HT-29 (cell line): ENCODE data around the gene PROS1. TPM values are rescaled to one million over a fixed set of nuclear protein-coding genes. Genes with fewer than 3 reads are reported as not detected.
"Not testable (repeated sequence)": the region's sequence is repeated elsewhere in the genome, so short reads cannot be mapped to it uniquely, and the experiment has no call there.

Experiments
- DNase-seq: peaks from one replicate; pipeline ENCODE4 v3.0.0-alpha.2; 2015; ENCODE audit warnings: low spot score
- total RNA-seq: library from RNA; depleted of rRNA; stranded (reverse); fragments of >200 nt; shearing (Covaris generic); gene quantifications from 2 replicates; pipeline ENCODE4 v1.2.3, GENCODE V29; 2014

Gene PROS1
- total RNA-seq, 1 experiment from 2014 or later: 10.0 TPM

DNA sequence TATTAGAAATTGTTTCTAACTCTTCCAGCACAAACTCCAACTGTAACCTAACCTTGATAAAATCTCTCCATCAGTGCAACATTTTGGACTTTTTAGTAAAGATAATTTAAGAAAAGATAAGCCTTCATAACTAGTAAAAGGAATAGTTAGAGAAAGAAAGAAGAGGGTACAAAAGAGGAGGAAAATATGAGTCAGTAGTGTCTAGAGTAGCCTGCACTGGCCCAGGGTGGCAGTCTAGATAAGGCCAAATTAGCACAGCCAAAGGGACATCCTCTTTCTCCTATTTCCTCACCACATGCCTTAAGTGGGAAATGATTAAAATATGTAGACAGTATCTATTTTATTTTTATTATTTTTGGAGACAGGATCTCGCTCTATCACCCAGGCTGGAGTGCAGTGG is 3.7 kb downstream of the PROS1 start:
- no peak for DNase-seq

DNA sequence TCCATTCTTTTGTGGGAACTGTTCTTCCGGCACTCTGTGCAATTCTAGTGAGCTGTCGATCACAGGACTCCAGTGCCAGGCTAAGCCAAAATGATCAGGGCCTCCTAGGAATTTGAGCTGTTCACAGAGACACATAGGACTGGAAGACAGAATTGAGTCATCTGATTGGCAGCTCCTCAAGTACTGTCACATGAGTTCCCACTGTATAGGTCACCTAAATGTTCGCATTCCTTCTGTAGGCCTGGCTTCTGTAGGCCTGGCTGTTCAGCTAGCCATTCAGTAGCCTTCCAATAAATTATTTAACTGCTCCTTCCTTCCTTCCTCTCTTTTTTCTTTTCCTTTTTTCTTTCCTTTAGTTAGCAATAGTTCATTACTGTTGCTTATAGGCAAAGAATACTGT is 4.3 kb downstream of the PROS1 start:
- no peak for DNase-seq

DNA sequence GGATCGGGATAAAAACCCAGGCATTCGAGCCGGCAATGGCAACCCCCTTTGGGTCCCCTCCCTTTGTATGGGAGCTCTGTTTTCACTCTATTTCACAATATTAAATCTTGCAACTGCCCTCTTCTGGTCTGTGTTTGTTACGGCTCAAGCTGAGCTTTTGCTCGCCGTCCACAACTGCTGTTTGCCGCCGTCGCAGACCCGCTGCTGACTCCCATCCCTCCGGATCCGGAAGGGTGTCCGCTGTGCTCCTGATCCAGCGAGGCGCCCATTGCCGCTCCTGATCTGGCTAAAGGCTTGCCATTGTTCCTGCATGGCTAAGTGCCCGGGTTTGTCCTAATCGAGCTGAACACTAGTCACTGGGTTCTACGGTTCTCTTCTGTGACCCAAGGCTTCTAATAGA is 8.6 kb downstream of the PROS1 start:
- DNase-seq: not testable (repeated sequence)

DNA sequence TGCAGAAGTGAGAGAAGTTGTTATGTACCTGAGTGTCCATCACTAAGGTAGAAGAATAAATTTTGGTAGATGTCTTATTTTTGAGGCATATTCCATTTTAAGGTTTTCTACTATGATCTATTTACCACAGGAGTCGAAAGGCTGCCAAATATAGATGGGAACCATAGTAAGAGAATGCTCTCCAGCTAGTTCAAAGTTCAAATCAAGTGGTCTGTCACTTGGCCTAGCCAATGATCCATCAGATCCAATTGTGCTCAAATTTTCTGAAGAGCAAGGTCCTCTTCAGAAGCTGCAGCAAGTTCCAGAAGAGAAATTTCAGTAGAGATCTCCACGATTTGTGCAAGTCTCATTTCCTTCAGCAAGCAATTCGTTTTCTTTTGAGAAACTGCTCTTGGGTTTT is 10.9 kb downstream of the PROS1 start:
- DNase-seq: no peak

DNA sequence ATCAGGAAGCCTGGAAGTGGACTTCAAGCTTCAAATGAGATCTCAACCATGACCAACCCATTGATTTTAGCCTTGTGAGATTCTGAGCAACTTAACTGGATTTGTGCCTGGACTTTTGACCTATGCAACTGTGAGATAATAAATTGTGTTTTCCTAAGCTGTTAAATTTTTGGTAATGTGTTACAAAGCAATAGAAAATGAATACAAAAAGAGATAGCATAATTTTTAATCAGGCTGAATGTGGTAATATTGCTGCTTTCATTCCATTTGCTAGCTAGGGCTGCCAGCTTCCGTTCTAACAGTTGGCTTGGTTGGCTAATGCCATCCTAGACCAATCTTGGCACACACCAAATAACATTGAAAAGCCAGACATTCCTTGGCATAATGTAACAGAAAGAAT is 12.2 kb downstream of the PROS1 start:
- DNase-seq: no peak

DNA sequence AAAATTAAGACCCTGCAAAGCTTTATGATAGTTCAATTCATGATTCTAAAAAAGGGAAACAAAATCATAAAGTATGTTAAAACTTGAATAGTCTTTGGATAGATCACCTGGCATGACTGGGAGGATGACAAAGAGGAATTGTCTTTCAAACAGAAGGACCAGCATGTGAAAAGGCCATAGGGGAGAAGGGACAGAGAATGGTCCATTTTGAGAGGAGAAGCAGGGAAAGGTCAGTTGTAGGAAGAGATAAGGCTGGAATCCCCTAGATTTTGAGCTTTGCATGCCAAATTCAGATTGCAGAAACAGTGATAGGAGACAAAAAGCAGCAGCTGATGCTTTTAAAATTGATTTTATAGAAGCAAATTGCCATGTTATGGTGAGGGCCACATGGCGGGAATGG is 12.7 kb downstream of the PROS1 start:
- no peak for DNase-seq

DNA sequence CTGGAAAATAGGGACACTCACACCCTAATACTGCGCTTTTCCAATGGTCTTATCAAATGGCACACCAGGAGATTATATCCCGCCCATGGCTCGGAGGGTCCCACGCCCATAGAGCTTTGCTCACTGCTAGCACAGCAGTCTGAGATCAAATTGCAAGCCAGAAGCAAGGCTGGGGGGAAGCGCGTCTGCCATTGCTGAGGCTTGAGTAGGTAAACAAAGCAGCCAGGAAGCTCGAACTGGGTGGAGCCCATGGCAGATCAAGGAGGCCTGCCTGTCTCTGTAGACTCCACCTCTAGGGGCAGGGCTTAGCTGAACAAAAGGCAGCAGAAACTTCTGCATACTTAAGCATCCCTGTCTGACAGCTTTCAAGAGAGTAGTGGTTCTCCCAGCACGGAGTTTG is 23.7 kb downstream of the PROS1 start:
- peak; percentile 62 for DNase-seq

DNA sequence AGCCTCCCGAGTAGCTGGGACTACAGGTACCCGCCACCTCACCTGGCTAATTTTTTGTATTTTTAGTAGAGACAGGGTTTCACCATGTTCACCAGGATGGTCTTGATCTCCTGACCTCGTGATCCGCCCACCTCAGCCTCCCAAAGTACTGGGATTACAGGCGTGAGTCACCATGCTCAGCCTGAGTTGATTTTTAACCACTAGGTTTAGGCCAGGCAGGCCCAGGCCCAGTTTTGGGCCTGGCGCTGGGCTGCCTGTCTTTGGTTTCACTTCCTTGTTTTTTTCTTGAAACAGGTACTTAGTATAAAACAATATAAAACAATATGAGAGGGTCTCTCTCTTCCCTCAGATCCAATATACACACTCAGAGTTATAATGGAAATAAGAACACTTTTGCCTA is 36.2 kb downstream of the PROS1 start:
- not testable (repeated sequence) for DNase-seq

DNA sequence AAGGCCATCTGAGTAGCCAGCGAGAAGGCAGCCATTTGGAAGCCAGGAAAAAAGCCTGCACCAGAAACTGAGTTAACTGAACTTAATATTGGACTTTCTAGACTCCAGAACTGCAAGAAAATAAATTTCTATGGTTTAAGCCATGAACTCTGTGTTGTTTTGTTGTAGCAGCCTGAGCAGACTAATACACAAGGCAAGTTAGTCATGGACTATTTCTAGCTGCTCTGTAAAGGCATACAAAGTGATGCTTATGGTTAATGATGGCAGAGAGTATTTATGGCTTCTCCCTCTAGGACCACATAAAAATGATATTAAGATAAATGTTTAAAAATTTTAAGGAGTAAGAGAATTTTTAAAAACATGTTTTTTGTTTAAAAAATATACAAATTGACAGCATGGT is 37.1 kb downstream of the PROS1 start:
- no peak for DNase-seq

DNA sequence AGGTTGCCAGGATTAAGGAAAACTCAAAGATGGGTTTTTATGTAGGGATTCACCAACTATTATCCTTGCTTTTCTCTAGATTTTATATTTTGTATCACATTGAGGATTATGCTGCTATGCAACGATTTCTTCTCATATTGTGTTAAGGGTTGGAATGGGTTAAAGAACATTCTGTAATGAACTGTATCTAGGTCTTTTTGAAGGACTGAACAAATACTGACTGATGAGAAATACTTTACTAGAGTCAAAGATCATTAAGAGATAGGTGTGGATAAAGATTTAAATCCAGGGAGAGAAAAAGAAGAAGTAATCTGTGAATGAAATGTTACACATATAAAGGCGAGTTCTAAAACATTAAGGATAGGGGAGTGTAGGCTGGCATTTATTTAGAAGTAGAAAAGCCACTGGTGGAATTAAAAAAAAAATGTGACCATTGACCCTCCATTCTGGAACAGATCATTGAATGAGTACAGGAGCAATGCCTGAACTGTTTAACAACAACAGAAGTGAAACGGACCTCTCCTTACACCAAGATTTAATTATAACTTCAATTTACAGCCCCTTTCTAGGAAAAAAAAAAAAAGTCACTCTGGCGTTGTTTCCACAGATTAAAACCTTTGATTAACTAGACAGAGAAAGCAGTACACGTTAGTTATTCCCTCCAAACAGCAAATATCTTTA is 39.2 kb downstream of the PROS1 start:
- no peak for DNase-seq

DNA sequence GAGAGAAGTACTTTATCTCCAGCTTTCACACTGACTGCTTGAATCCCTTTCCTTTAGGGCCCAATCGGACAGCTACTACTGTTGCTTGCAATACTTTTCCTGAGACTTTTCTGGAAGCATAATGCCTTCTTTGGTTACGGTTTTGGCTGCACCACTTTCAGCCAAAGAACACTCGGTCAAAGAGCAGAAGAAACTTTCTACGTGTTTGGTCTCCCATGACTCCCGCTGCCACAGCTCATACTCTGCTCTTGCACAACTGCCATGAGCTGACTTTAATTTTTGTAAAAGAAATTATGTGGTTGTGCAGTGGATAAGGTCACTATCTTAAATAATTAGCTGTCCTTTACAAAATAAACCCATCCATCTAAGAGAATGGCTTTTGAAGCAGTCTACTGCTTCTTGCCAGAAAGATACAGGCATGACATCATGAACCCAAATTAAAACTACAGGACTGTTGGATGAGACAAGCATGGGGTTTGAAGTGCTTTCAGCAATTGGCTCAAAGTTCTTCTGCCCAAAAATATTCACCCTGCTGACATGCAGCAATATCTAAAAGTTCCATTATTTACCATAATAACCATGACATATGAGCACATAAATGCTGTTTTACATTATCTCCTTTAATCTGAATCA is 42.0 kb downstream of the PROS1 start:
- no peak for DNase-seq

DNA sequence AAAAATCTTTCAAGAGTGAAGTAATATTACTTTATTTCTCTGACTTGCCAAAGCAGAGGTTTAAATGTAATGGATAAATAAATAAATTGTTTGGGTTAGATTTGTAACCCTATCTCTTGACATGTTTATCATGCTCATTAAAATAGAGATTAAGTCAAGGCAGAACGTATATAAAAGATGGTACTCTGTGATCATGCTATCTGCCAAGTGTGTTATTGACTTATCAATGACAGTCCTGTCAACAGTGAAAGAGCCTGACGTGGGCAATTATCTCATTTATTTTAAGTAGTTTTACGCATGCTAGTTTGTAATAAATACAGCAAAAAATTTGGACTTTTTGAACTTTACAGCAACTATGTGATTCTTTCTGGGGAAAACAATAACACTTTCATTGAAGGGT is 43.7 kb downstream of the PROS1 start:
- no peak for DNase-seq

DNA sequence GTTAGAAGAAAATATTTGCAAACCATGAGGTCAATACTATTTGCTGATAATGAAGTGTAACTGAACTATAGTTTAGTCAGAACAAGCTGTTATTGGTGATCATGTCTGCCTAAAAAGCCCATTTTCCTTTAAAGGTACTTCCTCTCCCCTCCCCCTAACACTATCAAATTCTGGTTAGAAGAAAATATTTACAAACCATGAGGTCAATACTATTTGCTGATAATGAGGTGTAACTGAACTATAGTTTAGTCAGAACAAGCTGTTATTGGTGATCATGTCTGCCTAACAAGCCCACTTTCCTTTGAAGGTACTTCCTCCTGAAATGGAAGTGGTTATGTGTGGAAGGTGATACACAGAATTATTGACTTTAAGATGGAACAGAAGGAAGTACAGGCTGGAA is 46.9 kb downstream of the PROS1 start:
- DNase-seq: no peak

DNA sequence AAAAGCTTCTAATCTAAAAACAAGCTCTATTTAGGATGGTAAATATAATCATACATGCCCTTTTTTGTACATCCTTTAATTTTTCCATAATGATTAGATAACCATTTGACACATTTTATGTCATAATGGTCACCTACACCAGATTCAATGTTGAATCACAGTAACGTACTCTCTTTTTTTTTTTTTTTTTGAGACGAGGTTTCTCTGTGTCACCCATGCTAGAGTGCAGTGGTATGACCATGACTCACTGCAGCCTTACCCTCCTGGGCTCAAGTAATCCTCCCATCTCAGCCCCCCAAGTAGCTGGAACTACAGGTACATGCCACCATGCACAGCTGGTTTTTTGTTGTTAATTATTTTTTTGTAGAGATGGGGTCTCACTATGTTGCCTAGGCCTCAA is 49.2 kb downstream of the PROS1 start:
- no peak for DNase-seq

DNA sequence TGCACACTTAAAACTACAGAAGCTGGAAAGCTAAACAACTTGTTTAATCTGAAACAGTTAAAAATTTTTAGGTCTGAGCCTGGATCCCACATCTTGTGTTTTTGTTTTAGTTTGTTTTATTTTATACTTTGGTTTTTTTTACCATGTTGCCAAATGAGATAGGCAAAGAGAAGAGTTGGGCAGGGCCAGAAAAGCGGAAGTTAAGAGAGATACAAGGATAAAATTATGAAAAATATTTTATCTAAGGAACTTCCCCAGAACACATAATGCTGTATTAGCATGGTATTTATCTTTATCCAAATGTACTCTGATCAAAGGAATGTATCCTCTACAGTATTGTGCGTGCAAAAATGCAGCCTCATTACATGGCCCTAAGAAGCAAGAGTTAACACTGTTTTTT is 50.7 kb downstream of the PROS1 start:
- no peak for DNase-seq

DNA sequence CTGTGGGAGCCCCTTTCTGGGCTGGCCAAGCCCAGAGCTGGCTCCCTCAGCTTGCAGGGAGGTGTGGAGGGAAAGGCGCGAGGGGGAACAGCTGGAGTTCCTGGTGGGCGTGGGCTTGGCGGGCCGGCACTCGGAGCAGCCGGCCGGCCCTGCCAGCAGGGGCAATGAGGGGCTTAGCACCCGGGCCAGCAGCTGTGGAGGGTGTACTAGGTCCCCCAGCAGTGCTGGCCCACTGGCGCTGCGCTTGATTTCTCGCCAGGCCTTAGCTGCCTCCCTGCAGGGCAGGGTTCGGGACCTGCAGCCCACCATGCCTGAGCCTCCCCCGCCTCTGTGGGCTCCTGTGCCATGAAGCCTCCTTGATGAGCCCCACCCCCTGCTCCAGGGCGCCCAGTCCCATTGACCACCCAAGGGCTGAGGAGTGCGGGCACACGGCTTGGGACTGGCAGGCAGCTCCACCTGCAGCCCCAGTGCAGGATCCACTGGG is 56.1 kb downstream of the PROS1 start:
- not testable (repeated sequence) for DNase-seq

DNA sequence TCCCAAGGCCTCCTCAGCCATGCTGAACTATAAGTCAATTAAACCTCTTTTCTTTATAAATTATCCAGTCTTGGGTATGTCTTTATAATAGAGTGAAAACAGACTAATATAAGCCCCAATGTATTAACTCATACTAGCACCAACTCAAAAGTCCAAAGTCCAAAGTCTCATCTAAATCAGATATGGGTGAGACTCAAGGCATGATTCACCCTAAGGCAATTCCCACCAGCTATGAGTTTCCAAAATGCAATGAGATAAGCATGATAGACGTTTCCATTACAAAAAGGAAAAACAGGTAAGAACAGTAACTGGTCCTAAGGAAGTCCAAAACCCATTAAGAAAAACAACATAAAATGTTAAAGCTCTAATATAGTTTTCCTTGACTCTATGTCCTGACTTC is 60.1 kb downstream of the PROS1 start:
- DNase-seq: not testable (repeated sequence)

DNA sequence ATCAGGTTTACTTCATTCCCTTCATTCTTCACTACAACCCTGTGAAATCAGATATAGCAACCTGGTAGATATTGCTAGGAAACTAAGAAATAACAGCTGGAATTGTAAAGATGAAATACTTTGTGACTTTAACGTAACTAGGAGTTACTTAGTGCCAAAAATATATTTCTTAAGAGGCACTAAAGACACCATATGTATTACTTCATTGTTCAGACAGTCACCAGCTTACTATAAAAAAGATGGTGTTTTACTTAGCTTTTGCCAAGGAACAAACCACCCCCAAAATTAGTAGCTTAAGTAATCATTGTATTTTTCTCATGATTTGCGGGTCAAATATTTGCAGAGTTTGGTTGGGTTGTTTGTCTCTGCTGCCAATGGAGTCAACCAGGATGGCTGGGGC is 62.5 kb downstream of the PROS1 start:
- no peak for DNase-seq

DNA sequence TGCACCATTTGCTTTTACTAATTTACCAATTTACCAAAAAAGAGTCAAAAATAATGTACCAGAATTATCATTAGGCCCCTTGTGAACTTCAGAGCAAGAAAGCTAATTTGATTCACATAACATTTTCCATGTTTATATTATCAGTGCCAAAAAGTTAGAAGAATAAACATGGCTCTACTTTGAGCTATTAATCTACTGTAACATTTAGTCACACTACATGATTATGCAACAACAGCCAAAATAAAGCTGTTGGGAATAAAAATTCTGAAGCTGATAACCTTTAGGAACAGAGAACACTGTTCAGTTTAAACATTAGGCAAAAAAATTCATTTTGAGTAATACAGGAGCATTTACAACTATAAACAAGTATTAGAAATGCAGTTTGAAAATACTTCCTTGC is 63.6 kb downstream of the PROS1 start:
- DNase-seq: no peak

DNA sequence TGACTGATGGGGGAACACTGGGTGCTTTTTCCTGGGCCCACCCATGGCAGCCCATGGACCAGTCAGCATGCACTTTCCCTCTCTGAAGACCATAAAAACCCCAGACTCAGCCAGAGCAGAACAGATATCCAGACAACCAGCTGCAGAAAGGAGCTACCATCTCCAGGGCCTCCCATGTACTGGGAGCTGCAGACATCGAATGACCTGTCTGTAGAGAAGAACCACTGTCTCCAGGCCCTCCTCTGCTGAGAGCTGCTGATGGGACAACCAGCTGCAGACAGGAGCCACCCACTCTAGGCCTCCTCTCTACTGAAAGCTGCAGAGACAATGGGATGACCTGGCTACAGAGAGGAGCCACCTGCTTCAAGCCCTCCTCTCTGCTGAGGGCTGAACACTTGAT is 66.6 kb downstream of the PROS1 start:
- DNase-seq: no peak

DNA sequence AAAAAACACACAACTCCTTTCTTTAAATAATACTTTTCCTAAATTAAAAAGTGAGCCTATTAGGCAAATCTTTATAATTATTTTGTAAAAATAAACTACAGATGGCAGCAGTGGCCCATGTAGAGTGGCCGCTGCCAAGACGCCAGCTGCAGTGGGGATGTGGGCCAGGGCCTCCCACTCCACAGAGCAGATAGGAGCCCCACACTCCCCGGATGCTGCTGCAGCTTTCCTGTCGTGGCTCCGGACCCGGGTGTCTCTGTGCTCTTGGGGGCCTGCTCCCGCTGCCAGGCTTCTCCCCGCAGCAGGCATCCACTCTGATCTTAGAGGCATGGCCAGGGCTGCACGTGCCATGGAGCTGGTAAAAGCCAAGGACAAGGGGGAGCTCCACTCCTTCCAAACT is 67.5 kb downstream of the PROS1 start:
- no peak for DNase-seq

DNA sequence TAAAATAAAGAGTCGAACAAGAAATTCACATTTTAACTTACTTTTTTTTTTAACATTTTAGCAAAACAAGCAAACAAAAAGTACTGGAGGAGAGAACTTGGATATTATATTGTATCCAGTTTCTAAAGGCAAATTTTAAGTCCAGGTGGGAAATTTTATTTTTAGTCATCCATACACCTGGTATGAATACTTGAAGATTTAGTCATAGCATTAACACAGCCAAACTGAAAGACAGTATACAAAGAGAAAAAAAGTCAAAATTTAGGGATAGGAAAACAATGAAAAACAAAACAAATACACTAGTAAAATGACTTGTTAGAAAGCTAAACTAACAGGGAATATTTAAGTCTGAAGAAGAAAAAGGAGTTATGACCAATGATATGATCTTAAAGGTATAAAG is 69.1 kb downstream of the PROS1 start:
- DNase-seq: no peak

DNA sequence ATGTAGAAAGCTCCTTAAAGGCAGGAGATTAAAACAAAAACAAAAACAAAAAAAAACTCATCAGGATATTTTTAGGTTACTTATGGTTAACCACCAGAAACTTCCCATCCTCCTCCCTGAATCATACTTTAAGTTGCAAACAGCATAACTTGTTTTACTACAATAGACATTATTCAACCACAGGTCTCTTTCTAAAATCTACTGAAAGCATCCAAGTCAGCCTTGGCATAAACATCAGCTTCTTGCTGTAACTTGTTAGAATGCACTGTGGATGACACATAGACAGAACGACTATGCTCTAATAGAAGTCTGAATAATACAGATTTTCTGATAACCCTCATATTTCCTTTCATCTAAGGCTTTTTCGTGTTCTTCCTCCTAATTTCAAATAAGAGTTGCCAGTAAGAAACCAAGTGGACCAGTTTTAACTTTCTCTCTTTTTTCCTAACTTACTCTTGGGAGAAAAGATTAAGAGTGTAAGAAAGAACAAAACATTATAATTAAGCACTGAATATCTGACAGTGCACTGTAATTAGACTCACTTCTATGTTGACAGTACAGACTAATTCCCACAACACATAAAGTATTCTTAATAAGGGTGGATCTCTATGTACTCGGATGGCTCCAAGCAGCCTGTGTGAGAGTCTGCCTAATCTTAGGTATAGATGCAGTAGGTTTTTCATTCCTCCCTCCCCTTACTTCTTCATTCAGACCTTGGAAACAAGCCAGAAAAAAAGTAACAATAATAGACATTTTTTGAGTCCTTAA is 95.3 kb downstream of the PROS1 start:
- DNase-seq: not testable (repeated sequence)
